Liver (tissue), 9 donors: Measurements from ENCODE around the gene C1QTNF3. TPM values are rescaled to one million over a fixed set of nuclear protein-coding genes. Genes with fewer than 3 reads are reported as not detected.

Experiments used
- DNase-seq: peaks from one replicate; pipeline ENCODE4 v3.0.0-alpha.2; 2017; ENCODE audit warnings: low spot score
- H3K27ac ChIP-seq, 2 donors: one replicate each; pipeline ENCODE4 v1.7.0; 2013; ENCODE audit warnings: inconsistent platforms in 2 of 2, low read length in 2 of 2, control low read depth in 1 of 2, low read depth in 1 of 2, mild to moderate bottlenecking in 1 of 2
- H3K27me3 ChIP-seq, 4 donors: one replicate each; pipeline versions ENCODE4 v1.6.1 to v1.7.0; 2013; ENCODE audit warnings: low read length in 3 of 4, inconsistent platforms in 1 of 4, mild to moderate bottlenecking in 1 of 4, moderate library complexity in 1 of 4; ENCODE audit not compliant: control insufficient read depth in 4 of 4, insufficient read depth in 4 of 4
- H3K36me3 ChIP-seq, 4 donors: one replicate each; pipeline versions ENCODE4 v1.6.1 to v1.7.0; 2013; ENCODE audit warnings: low read length in 3 of 4, mild to moderate bottlenecking in 3 of 4, low read depth in 1 of 4, moderate library complexity in 1 of 4; ENCODE audit not compliant: control insufficient read depth in 4 of 4, insufficient read depth in 3 of 4
- H3K4me1 ChIP-seq, 4 donors: one replicate each; pipeline versions ENCODE4 v1.6.1 to v1.7.0; 2013; ENCODE audit warnings: low read length in 3 of 4, mild to moderate bottlenecking in 3 of 4, moderate library complexity in 1 of 4; ENCODE audit not compliant: control insufficient read depth in 4 of 4, insufficient read depth in 4 of 4
- H3K4me3 ChIP-seq, 3 donors: one replicate each; pipeline versions ENCODE4 v1.6.1 to v1.7.0; 2013; ENCODE audit warnings: low read length in 3 of 3, control low read depth in 1 of 3, low read depth in 1 of 3, mild to moderate bottlenecking in 1 of 3
- H3K9ac ChIP-seq, 2 donors: one replicate each; pipeline ENCODE4 v1.7.0; 2013; ENCODE audit warnings: low read length in 2 of 2, mild to moderate bottlenecking in 2 of 2, moderate library complexity in 2 of 2, control low read depth in 1 of 2, low read depth in 1 of 2
- H3K9me3 ChIP-seq, 4 donors: one replicate each; pipeline versions ENCODE4 v1.6.1 to v1.7.0; 2013; ENCODE audit warnings: low read length in 3 of 4; ENCODE audit not compliant: control insufficient read depth in 4 of 4
- ATF3 ChIP-seq: IDR thresholded peaks from 2 replicates; pipeline ENCODE4 v1.6.1; 2016; ENCODE audit warnings: antibody characterized with exemption
- EGR1 ChIP-seq, 2 donors: IDR thresholded peaks; 2 replicates each; pipeline ENCODE4 v1.6.1; 2016 to 2018; ENCODE audit warnings: antibody characterized with exemption in 2 of 2, low read depth in 2 of 2
- FOXA1 ChIP-seq: IDR thresholded peaks from 2 replicates; pipeline ENCODE4 v1.6.1; 2016; ENCODE audit warnings: antibody characterized with exemption
- FOXA2 ChIP-seq: IDR thresholded peaks from 2 replicates; pipeline ENCODE4 v1.6.1; 2016; ENCODE audit warnings: antibody characterized with exemption
- GABPA ChIP-seq, 2 donors: IDR thresholded peaks in 1 of 2; conservative IDR thresholded peaks in 1 of 2; 2 replicates each; pipeline ENCODE4 v1.6.1; 2016; ENCODE audit warnings: antibody characterized with exemption in 2 of 2, mild to moderate bottlenecking in 1 of 2, moderate library complexity in 1 of 2
- HNF4A ChIP-seq, 2 donors: conservative IDR thresholded peaks; 2 replicates each; pipeline ENCODE4 v1.6.1; 2016; ENCODE audit warnings: antibody characterized with exemption in 2 of 2, mild to moderate bottlenecking in 2 of 2
- HNF4G ChIP-seq: IDR thresholded peaks from 2 replicates; pipeline ENCODE4 v1.6.1; 2016; ENCODE audit warnings: antibody characterized with exemption
- JUND ChIP-seq, 2 donors: IDR thresholded peaks; 2 replicates each; pipeline ENCODE4 v1.6.1; 2016; ENCODE audit warnings: antibody characterized with exemption in 2 of 2
- NR2F2 ChIP-seq: IDR thresholded peaks from 2 replicates; pipeline ENCODE4 v1.6.1; 2016; ENCODE audit warnings: antibody characterized with exemption
- RAD21 ChIP-seq, 2 donors: IDR thresholded peaks; 2 replicates each; pipeline ENCODE4 v1.6.1; 2016; ENCODE audit warnings: antibody characterized with exemption in 2 of 2, mild to moderate bottlenecking in 2 of 2
- RXRA ChIP-seq, 2 donors: IDR thresholded peaks; 2 replicates each; pipeline ENCODE4 v1.6.1; 2017 to 2018; ENCODE audit warnings: antibody characterized with exemption in 2 of 2, mild to moderate bottlenecking in 1 of 2
- SP1 ChIP-seq: IDR thresholded peaks from 2 replicates; pipeline ENCODE4 v1.6.1; 2018; ENCODE audit warnings: antibody characterized with exemption, mild to moderate bottlenecking
- TAF1 ChIP-seq: conservative IDR thresholded peaks from 2 replicates; pipeline ENCODE4 v1.6.1; 2016; ENCODE audit warnings: antibody characterized with exemption, mild to moderate bottlenecking
- YY1 ChIP-seq: IDR thresholded peaks from 2 replicates; pipeline ENCODE4 v1.6.1; 2016; ENCODE audit warnings: antibody characterized with exemption, mild to moderate bottlenecking
- WGBS: extraction: QIAGEN DNeasy Blood & Tissue Kit; methylation state at CpG from one replicate; pipeline ENCODE4 v1.1.7; 2013; 5-methylcytosine and 5-hydroxymethylcytosine counted together
- polyA plus RNA-seq, 2 donors: library from polyadenylated mRNA; stranded (reverse) in 1 of 2; unstranded in 1 of 2; fragments of 200-250 nt in 1 of 2; fragments of >200 nt in 1 of 2; fragmentation: Nextera tagmentation in 1 of 2; extraction: Ambion mirVana in 1 of 2; gene quantifications; one replicate each; pipeline versions ENCODE4 v1.2.1 to v1.2.3, GENCODE V29; 2013 to 2015
- total RNA-seq, 2 donors: library from RNA; depleted of rRNA; stranded (reverse); fragments of >200 nt; gene quantifications; one replicate each; pipeline ENCODE4 v1.2.3, GENCODE V29; 2014
- TF ChIP-seq, protein P1 (sequence below): IDR thresholded peaks from 2 replicates; pipeline ENCODE4 v1.6.1; 2016; ENCODE audit warnings: antibody characterized with exemption
- TF ChIP-seq, protein P2 (sequence below): IDR thresholded peaks from 2 replicates; pipeline ENCODE4 v1.6.1; 2016; ENCODE audit warnings: antibody characterized with exemption, mild to moderate bottlenecking
- TF ChIP-seq, protein P3 (sequence below): fragments of 150-350 bp; IDR thresholded peaks from 2 replicates; pipeline ENCODE4 v1.5.1; 2017; ENCODE audit warnings: improper control_type of control experiment, low read depth, low read length; ENCODE audit not compliant: missing input control
- TF ChIP-seq, protein P4 (sequence below): IDR thresholded peaks from 2 replicates; pipeline ENCODE4 v1.6.1; 2016; ENCODE audit warnings: antibody characterized with exemption
- donor health status: healthy.
- donor health status: healthy.
- donor health status: healthy.
- donor health status: healthy.
- donor health status: healthy.

The C1QTNF3 gene
- total and polyA plus RNA-seq, 4 donors: 0.81 to 6.2 (median 2.5) TPM

- WGBS: 6% methylated on average over 1 of the region's 1 CpG
- H3K36me3 ChIP-seq: peaks cover 0 to 7% (median 0%) of the 10 kb centered on the region in 4 donors
- TF ChIP-seq, protein P1, sequence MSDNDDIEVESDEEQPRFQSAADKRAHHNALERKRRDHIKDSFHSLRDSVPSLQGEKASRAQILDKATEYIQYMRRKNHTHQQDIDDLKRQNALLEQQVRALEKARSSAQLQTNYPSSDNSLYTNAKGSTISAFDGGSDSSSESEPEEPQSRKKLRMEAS: no peak
- no peak for TF ChIP-seq ATF3
- TF ChIP-seq SP1: no peak
- no peak for TF ChIP-seq GABPA (IDR thresholded peaks at IDR 0.05 in 1 of 2, conservative IDR thresholded peaks at IDR 0.05 in 1 of 2)
- no peak for TF ChIP-seq HNF4A (conservative IDR thresholded peaks at IDR 0.05)
- TF ChIP-seq JUND (IDR thresholded peaks at IDR 0.05): no peak
- TF ChIP-seq, protein P2, sequence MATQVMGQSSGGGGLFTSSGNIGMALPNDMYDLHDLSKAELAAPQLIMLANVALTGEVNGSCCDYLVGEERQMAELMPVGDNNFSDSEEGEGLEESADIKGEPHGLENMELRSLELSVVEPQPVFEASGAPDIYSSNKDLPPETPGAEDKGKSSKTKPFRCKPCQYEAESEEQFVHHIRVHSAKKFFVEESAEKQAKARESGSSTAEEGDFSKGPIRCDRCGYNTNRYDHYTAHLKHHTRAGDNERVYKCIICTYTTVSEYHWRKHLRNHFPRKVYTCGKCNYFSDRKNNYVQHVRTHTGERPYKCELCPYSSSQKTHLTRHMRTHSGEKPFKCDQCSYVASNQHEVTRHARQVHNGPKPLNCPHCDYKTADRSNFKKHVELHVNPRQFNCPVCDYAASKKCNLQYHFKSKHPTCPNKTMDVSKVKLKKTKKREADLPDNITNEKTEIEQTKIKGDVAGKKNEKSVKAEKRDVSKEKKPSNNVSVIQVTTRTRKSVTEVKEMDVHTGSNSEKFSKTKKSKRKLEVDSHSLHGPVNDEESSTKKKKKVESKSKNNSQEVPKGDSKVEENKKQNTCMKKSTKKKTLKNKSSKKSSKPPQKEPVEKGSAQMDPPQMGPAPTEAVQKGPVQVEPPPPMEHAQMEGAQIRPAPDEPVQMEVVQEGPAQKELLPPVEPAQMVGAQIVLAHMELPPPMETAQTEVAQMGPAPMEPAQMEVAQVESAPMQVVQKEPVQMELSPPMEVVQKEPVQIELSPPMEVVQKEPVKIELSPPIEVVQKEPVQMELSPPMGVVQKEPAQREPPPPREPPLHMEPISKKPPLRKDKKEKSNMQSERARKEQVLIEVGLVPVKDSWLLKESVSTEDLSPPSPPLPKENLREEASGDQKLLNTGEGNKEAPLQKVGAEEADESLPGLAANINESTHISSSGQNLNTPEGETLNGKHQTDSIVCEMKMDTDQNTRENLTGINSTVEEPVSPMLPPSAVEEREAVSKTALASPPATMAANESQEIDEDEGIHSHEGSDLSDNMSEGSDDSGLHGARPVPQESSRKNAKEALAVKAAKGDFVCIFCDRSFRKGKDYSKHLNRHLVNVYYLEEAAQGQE: no peak
- no peak for TF ChIP-seq YY1
- no peak for TF ChIP-seq FOXA2
- TF ChIP-seq EGR1 (IDR thresholded peaks at IDR 0.05; ENCODE audit: low read depth in 2 of 2): no peak
- no peak for TF ChIP-seq NR2F2
- no peak for TF ChIP-seq FOXA1
- TF ChIP-seq, protein P3, sequence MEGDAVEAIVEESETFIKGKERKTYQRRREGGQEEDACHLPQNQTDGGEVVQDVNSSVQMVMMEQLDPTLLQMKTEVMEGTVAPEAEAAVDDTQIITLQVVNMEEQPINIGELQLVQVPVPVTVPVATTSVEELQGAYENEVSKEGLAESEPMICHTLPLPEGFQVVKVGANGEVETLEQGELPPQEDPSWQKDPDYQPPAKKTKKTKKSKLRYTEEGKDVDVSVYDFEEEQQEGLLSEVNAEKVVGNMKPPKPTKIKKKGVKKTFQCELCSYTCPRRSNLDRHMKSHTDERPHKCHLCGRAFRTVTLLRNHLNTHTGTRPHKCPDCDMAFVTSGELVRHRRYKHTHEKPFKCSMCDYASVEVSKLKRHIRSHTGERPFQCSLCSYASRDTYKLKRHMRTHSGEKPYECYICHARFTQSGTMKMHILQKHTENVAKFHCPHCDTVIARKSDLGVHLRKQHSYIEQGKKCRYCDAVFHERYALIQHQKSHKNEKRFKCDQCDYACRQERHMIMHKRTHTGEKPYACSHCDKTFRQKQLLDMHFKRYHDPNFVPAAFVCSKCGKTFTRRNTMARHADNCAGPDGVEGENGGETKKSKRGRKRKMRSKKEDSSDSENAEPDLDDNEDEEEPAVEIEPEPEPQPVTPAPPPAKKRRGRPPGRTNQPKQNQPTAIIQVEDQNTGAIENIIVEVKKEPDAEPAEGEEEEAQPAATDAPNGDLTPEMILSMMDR: no peak
- TF ChIP-seq RAD21 (IDR thresholded peaks at IDR 0.05): no peak
- no peak for TF ChIP-seq HNF4G
- no peak for TF ChIP-seq TAF1
- no peak for TF ChIP-seq RXRA (IDR thresholded peaks at IDR 0.05)
- TF ChIP-seq, protein P4, sequence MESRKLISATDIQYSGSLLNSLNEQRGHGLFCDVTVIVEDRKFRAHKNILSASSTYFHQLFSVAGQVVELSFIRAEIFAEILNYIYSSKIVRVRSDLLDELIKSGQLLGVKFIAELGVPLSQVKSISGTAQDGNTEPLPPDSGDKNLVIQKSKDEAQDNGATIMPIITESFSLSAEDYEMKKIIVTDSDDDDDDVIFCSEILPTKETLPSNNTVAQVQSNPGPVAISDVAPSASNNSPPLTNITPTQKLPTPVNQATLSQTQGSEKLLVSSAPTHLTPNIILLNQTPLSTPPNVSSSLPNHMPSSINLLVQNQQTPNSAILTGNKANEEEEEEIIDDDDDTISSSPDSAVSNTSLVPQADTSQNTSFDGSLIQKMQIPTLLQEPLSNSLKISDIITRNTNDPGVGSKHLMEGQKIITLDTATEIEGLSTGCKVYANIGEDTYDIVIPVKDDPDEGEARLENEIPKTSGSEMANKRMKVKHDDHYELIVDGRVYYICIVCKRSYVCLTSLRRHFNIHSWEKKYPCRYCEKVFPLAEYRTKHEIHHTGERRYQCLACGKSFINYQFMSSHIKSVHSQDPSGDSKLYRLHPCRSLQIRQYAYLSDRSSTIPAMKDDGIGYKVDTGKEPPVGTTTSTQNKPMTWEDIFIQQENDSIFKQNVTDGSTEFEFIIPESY: no peak
- H3K9ac ChIP-seq: peak overlapping the region; percentile 20 to 99
- peaks cover 0 to 60% (median 46%) of the 10 kb centered on the region in 4 donors for H3K4me1 ChIP-seq
- H3K27ac ChIP-seq: peak overlapping the region; percentile 75 to 89
- no peaks in the 10 kb centered on the region for H3K27me3 ChIP-seq
- no peak for DNase-seq
- H3K9me3 ChIP-seq: no peaks in the 10 kb centered on the region
- H3K4me3 ChIP-seq: peak overlapping the region; percentile 65 to 96 (median 77)
Measured at GRCh38 chr5:34008802-34009201, 34.2 kb downstream of the C1QTNF3 start.
